Measurements from ENCODE around the gene TLCD3A. TPM values are rescaled to one million over a fixed set of nuclear protein-coding genes. Genes with fewer than 3 reads are reported as not detected.

Gene TLCD3A
- total RNA-seq, 1 experiment from 2014 or later, result 13.9 TPM

DNA sequence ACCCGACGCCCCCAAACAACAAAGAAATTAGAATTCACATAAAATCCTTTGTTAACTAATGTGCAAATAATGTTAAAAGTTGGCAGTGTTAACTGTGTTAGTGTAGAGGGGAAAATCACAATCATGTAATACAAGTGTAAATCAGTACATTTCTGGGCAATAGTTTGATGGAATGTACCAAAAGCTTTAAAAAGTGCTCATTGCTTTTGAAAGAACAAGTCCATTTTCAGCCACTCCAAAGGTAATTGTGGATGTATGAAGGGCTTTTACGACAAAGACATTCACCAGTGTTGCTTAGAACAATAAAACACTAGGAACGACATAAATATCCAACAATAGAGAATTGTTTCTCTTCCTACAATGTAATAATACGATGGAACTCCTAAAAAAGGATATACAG, 40.6 kb downstream of the TLCD3A start:
- H4K20me1 ChIP-seq (ENCODE audit: low read length), result no peaks in the 10 kb centered on the region
- CTCF ChIA-PET, result no interaction called here
- H3K4me3 ChIP-seq (ENCODE audit: low read length), result no peak overlapping the region
- no TSS peak for BruUV-seq (replicated peaks)
- no peaks in the 10 kb centered on the region for H3F3A ChIP-seq (ENCODE audit: low read length, unreplicated experiment)
- H3K36me3 ChIP-seq (ENCODE audit: low read depth, low read length), result peaks cover 26% of the 10 kb centered on the region
- intact Hi-C loops (cut with micrococcal nuclease), result no loop called here
- no peaks in the 10 kb centered on the region for H3K9me2 ChIP-seq (replicated peaks; ENCODE audit: low read length)
- TF ChIP-seq EZH2 (IDR thresholded peaks at IDR 0.05; ENCODE audit: low read length, unreplicated experiment) (no peak), EZH2phosphoT487 (IDR thresholded peaks at IDR 0.05; ENCODE audit: borderline replicate concordance, low read length) (no peak)
- TF ChIP-seq, protein P1, sequence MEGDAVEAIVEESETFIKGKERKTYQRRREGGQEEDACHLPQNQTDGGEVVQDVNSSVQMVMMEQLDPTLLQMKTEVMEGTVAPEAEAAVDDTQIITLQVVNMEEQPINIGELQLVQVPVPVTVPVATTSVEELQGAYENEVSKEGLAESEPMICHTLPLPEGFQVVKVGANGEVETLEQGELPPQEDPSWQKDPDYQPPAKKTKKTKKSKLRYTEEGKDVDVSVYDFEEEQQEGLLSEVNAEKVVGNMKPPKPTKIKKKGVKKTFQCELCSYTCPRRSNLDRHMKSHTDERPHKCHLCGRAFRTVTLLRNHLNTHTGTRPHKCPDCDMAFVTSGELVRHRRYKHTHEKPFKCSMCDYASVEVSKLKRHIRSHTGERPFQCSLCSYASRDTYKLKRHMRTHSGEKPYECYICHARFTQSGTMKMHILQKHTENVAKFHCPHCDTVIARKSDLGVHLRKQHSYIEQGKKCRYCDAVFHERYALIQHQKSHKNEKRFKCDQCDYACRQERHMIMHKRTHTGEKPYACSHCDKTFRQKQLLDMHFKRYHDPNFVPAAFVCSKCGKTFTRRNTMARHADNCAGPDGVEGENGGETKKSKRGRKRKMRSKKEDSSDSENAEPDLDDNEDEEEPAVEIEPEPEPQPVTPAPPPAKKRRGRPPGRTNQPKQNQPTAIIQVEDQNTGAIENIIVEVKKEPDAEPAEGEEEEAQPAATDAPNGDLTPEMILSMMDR (conservative IDR thresholded peaks at IDR 0.05; ENCODE audit: low read depth, low read length), result no peak
- POLR2A ChIA-PET (ENCODE audit: unreplicated experiment), result no interaction called here
- H3K79me2 ChIP-seq (ENCODE audit: low read length), result no peaks in the 10 kb centered on the region
- no peak overlapping the region for H3K27ac ChIP-seq (ENCODE audit: low read length)
- ATAC-seq, result no peak
- H3K9ac ChIP-seq (ENCODE audit: low read length), result no peak overlapping the region
- no peak overlapping the region for H2AFZ ChIP-seq (ENCODE audit: low read length)
- H3K9me3 ChIP-seq (ENCODE audit: low read length), result no peaks in the 10 kb centered on the region
- no peaks in the 10 kb centered on the region for H3K27me3 ChIP-seq (ENCODE audit: low read length)
- DNase-seq, result no peak
- H3K4me2 ChIP-seq (ENCODE audit: low read length), result no peak overlapping the region
- H3K4me1 ChIP-seq (ENCODE audit: insufficient read depth, low read length), result no peaks in the 10 kb centered on the region

DNA sequence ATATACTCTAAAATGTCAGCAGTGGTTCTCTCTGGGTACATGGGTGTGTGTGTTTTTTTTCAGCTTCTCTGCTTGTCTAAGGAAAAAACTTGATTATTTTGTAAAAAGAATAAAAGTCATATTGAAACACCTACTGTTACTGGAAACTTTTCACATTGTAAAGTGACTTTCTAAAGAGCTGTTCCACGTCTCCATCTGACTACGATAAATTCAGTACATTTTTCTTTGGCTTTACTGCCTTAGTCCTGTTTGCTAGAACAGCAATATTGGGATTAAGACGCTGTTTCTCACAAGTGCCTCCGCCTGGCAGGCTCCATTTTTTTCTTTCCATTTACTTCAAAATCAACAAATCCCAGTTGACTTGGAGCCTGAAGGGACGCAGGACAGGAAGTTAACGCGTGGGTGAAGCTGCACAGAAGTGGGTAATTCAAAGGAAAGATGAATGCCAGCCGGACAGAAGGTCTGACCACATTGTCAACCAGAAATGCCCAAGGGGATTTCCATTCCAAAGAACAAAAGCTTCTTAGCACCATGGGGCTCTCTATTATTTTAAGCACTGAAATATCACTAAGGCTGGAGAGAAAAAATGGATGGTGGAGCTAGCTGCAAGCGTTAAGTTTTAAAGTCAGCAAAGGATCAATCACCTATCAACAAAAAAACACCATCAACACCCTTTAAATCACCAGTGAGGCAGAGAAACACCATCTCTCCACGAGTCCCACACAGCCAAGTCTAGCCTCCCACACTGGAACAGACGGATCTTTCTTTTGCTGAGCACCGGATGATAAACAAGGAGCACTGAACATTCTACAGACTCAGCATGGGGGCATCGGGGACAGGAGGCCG, 41.3 kb downstream of the TLCD3A start:
- Histone ChIP-seq H3K4me1 (ENCODE audit: insufficient read depth, low read length) (no peaks in the 10 kb centered on the region), H3K4me2 (ENCODE audit: low read length) (no peak overlapping the region), H4K20me1 (ENCODE audit: low read length) (no peaks in the 10 kb centered on the region), H3K79me2 (ENCODE audit: low read length) (0 out of 2 replicates have a peak, but pooled peaks cover 2% of the 10 kb centered on the region), H3K27ac (ENCODE audit: low read length) (no peak overlapping the region), H3K9me3 (ENCODE audit: low read length) (no peaks in the 10 kb centered on the region), H3K4me3 (ENCODE audit: low read length) (no peak overlapping the region), H3K27me3 (ENCODE audit: low read length) (no peaks in the 10 kb centered on the region), H2AFZ (ENCODE audit: low read length) (no peak overlapping the region), H3F3A (ENCODE audit: low read length, unreplicated experiment) (no peaks in the 10 kb centered on the region), H3K36me3 (ENCODE audit: low read depth, low read length) (peaks cover 31% of the 10 kb centered on the region), H3K9ac (ENCODE audit: low read length) (no peak overlapping the region), H3K9me2 (replicated peaks; ENCODE audit: low read length) (no peaks in the 10 kb centered on the region)
- ChIA-PET POLR2A (ENCODE audit: unreplicated experiment) (no interaction called here), CTCF (no interaction called here)
- intact Hi-C loops (cut with micrococcal nuclease), result no loop called here
- no TSS peak for BruUV-seq (replicated peaks)
- TF ChIP-seq, protein P1 (conservative IDR thresholded peaks at IDR 0.05; ENCODE audit: low read depth, low read length), result no peak
- TF ChIP-seq EZH2phosphoT487 (IDR thresholded peaks at IDR 0.05; ENCODE audit: borderline replicate concordance, low read length) (no peak), EZH2 (IDR thresholded peaks at IDR 0.05; ENCODE audit: low read length, unreplicated experiment) (no peak)
- DNase-seq (no peak), ATAC-seq (no peak)

DNA sequence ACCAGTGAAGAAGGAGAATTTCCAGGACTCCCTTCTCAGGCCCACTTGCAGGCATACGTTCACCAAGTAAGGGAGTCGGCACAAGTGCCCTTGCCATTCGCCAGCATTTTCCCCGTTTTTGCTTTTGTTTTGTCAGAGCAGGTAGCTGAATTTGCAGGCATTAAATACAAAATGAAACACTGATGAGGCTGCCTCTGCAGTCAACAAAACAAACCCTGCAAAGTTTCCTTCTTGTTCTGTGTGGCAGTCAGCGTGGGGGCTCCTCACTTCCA, 41.9 kb downstream of the TLCD3A start:
- no peaks in the 10 kb centered on the region for H3F3A ChIP-seq (ENCODE audit: low read length, unreplicated experiment)
- no peaks in the 10 kb centered on the region for H3K27me3 ChIP-seq (ENCODE audit: low read length)
- H2AFZ ChIP-seq (ENCODE audit: low read length), result no peak overlapping the region
- ChIA-PET POLR2A (ENCODE audit: unreplicated experiment) (no interaction called here), CTCF (no interaction called here)
- H3K4me1 ChIP-seq (ENCODE audit: insufficient read depth, low read length), result no peaks in the 10 kb centered on the region
- H3K4me3 ChIP-seq (ENCODE audit: low read length), result no peak overlapping the region
- no peak overlapping the region for H3K9ac ChIP-seq (ENCODE audit: low read length)
- no peaks in the 10 kb centered on the region for H3K9me3 ChIP-seq (ENCODE audit: low read length)
- H3K36me3 ChIP-seq (ENCODE audit: low read depth, low read length), result peaks cover 31% of the 10 kb centered on the region
- no peak overlapping the region for H3K27ac ChIP-seq (ENCODE audit: low read length)
- no peaks in the 10 kb centered on the region for H4K20me1 ChIP-seq (ENCODE audit: low read length)
- 0 out of 2 replicates have a peak, but pooled peaks cover 6% of the 10 kb centered on the region for H3K79me2 ChIP-seq (ENCODE audit: low read length)
- H3K4me2 ChIP-seq (ENCODE audit: low read length), result no peak overlapping the region
- BruUV-seq (replicated peaks), result no TSS peak
- DNase-seq (no peak), ATAC-seq (no peak)
- intact Hi-C loops (cut with micrococcal nuclease), result no loop called here
- no peaks in the 10 kb centered on the region for H3K9me2 ChIP-seq (replicated peaks; ENCODE audit: low read length)
- TF ChIP-seq, protein P1 (conservative IDR thresholded peaks at IDR 0.05; ENCODE audit: low read depth, low read length), result no peak
- TF ChIP-seq EZH2phosphoT487 (IDR thresholded peaks at IDR 0.05; ENCODE audit: borderline replicate concordance, low read length), result no peak
- TF ChIP-seq EZH2 (IDR thresholded peaks at IDR 0.05; ENCODE audit: low read length, unreplicated experiment), result no peak
